Measurements from ENCODE around the gene FGFR2.

DNA sequence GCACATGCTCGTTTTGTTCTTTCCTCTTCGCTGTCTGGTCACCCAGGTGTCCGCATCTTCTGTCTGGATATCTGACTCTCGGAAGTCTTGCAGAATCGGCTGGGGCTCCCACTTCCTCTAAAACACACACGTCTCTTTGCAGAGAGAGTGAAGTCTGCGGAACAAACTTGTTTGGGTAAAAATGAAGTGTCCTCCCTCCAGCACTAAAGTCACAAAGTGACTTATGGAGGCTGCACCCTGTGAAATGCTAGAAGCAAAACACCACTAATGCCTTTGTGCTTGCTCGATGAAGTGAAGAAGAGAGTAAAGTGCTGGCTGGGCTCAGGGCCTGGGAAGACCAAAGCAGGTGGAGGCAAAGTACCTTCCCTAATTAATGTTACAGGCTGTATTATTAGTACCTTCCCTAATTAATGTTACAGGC lies 71.4 kb downstream of the FGFR2 start:
- TF ChIP-seq POLR2AphosphoS5 (IDR thresholded peaks at IDR 0.05; ENCODE audit: borderline replicate concordance, low read depth, low read length) (no peak), EZH2 (IDR thresholded peaks at IDR 0.05) (no peak)

Data from SK-N-MC (cell line).